NCI-H82 treated with DMSO at 0.1 percent for 48 hours (cell line): Measurements from ENCODE around the gene CGN.

ENCODE experiments used
- DNase-seq: peaks from one replicate; lab custom pipeline; 2025; ENCODE audit not compliant: unreplicated experiment; lab: John Stamatoyannopoulos, UW

Gene CGN

GRCh38 chr1:151585622-151586021, 74.4 kb downstream of the CGN start:
- DNase-seq = no peak
